Tibial artery (tissue), 4 donors: ENCODE measurements around the gene DDX3X.
"Not testable (repeated sequence)": the region's sequence is repeated elsewhere in the genome, so short reads cannot be mapped to it uniquely, and the experiment has no call there.

Source experiments
- DNase-seq, 2 donors: peaks; one replicate each; pipeline ENCODE4 v3.0.0-alpha.2; 2019
- H3K27ac ChIP-seq, 2 donors: fragments of 200-600 bp; sonication (generic) in 1 of 2; 1 replicate in 1 of 2; 2 replicates in 1 of 2; pipeline ENCODE4 v1.5.1; 2018 to 2019; ENCODE audit warnings: mild to moderate bottlenecking in 1 of 2
- H3K27me3 ChIP-seq, 2 donors: fragments of 200-600 bp; sonication (generic) in 1 of 2; one replicate each; pipeline versions ENCODE4 v1.5.1 to v1.6.0; 2016 to 2019
- H3K36me3 ChIP-seq, 3 donors: fragments of 200-600 bp; sonication (generic) in 2 of 3; one replicate each; pipeline ENCODE4 v1.5.1; 2016 to 2019; ENCODE audit warnings: mild to moderate bottlenecking in 2 of 3
- H3K4me1 ChIP-seq, 4 donors: fragments of 200-600 bp; sonication (generic) in 2 of 4; 1 replicate in 3 of 4; 2 replicates in 1 of 4; pipeline ENCODE4 v1.5.1; 2016 to 2019
- H3K4me3 ChIP-seq, 2 donors: fragments of 200-600 bp; sonication (generic) in 1 of 2; 1 replicate in 1 of 2; 2 replicates in 1 of 2; pipeline ENCODE4 v1.5.1; 2018 to 2019; ENCODE audit warnings: mild to moderate bottlenecking in 2 of 2
- H3K9me3 ChIP-seq, 3 donors: fragments of 200-600 bp; sonication (generic) in 1 of 3; one replicate each; pipeline ENCODE4 v1.5.1; 2016 to 2019
- intact Hi-C: fragments of 100-400 bp; cut with DNase I; formaldehyde crosslinking; loops from one replicate; pipeline ENCODE4 v1.15.0; 2023; ENCODE audit warnings: low total_unique reads
- TF ChIP-seq, protein P1 (sequence below), 2 experiments: fragments of 200-600 bp in 1 of 2; fragments of 450-650 bp in 1 of 2; IDR thresholded peaks; one replicate each; pipeline ENCODE4 v1.5.1; 2017 to 2019; ENCODE audit warnings: antibody characterized with exemption in 2 of 2, mild to moderate bottlenecking in 1 of 2, moderate library complexity in 1 of 2

The DDX3X gene

DNA sequence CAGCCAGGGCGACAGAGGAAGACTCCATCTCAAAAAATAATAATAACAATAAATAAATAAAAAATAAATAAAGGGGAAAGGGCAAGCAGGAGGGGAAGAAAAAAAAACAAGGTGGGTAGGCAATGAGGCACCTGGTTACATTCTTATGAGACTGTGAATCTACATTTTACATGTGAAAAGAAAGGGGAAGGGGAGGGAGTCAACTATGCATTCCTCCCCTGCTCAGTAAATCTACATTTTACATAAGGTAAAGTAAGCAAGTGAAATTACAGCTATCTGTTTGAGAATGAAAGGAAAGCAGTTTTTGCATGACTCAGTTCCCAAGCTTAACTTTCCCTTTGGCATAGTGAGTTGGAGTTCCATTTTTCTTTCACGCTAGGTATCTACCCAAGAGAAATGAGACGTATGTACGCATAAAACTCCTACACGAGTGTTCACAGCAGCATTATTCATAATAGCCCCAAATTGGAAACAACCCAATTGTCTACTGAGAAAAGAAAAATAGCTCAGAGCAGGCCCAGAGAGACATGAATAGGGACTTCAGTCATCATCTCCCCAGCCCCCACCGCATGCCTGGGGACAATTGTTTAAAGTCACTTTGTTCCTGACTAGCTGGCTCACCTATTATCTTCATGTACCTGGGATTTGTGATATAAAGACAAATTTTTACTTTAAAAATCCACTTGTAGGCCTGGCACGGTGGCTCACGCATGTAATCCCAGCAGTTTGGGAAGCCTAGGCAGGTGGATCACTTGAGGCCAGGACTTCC lies 52.4 kb downstream of the DDX3X start:
- intact Hi-C loops: no loop called here
- H3K36me3 ChIP-seq: no peaks in the 10 kb centered on the region
- no peak overlapping the region for H3K27ac ChIP-seq
- TF ChIP-seq, protein P1, sequence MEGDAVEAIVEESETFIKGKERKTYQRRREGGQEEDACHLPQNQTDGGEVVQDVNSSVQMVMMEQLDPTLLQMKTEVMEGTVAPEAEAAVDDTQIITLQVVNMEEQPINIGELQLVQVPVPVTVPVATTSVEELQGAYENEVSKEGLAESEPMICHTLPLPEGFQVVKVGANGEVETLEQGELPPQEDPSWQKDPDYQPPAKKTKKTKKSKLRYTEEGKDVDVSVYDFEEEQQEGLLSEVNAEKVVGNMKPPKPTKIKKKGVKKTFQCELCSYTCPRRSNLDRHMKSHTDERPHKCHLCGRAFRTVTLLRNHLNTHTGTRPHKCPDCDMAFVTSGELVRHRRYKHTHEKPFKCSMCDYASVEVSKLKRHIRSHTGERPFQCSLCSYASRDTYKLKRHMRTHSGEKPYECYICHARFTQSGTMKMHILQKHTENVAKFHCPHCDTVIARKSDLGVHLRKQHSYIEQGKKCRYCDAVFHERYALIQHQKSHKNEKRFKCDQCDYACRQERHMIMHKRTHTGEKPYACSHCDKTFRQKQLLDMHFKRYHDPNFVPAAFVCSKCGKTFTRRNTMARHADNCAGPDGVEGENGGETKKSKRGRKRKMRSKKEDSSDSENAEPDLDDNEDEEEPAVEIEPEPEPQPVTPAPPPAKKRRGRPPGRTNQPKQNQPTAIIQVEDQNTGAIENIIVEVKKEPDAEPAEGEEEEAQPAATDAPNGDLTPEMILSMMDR (IDR thresholded peaks at IDR 0.05): no peak
- no peak overlapping the region for H3K4me3 ChIP-seq
- H3K27me3 ChIP-seq: no peaks in the 10 kb centered on the region
- H3K4me1 ChIP-seq: no peaks in the 10 kb centered on the region
- no peak for DNase-seq
- H3K9me3 ChIP-seq: no peaks in the 10 kb centered on the region

DNA sequence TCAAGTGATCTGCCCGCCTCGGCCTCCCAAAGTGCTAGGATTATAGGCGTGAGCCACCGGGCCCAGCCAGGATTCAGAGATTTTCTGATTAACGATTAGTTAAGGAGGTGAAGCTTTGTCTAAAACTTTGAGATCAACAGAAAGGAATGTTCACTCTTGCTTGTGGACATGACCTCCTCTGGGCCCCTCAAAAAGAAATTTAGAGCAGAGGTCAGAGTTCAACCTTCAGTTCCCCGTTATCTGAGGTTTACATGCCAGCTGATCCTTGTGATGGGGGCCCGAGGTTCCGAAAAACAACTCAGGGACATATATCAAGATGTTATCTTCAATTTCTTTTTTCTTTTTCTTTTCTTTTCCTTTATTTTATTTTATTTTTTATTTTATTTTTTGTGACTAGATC lies 54.6 kb downstream of the DDX3X start:
- Histone ChIP-seq H3K9me3 (no peaks in the 10 kb centered on the region), H3K4me3 (no peak overlapping the region), H3K27me3 (no peaks in the 10 kb centered on the region), H3K36me3 (no peaks in the 10 kb centered on the region), H3K4me1 (no peaks in the 10 kb centered on the region), H3K27ac (no peak overlapping the region)
- intact Hi-C loops: no loop called here
- TF ChIP-seq, protein P1 (IDR thresholded peaks at IDR 0.05): no peak
- DNase-seq: no peak

DNA sequence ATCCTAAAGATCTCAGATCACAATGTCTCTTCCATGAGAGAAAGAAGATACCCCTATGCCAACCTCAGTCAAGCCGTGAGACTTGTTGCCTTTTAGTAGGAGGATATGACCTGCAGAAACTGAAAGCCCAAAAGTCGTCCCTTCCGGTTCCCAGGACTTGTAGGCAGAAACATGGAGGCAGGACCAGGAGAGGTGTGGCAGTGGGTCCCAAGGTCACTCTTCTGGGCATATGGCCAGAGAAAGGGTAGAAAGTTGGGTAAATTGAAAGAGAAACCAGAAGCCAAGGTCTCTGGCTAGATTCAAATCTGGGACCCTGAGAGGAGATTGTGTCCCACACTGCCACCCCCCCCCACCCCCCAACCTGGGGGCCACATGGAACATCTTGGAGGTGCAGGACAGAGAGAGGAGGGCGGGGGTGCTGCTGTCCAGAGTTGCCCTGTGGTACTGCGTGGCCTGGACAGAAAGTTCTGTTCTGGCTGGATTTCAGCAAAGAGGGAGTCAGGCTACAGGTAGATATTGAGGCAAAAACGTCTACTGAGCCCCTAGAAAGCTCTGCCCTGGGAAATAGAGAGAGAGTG lies 55.4 kb downstream of the DDX3X start:
- Histone ChIP-seq H3K4me1 (no peaks in the 10 kb centered on the region), H3K9me3 (no peaks in the 10 kb centered on the region), H3K4me3 (no peak overlapping the region), H3K27me3 (no peaks in the 10 kb centered on the region), H3K36me3 (no peaks in the 10 kb centered on the region), H3K27ac (no peak overlapping the region)
- no peak for DNase-seq
- TF ChIP-seq, protein P1 (IDR thresholded peaks at IDR 0.05): no peak
- intact Hi-C loops: no loop called here

DNA sequence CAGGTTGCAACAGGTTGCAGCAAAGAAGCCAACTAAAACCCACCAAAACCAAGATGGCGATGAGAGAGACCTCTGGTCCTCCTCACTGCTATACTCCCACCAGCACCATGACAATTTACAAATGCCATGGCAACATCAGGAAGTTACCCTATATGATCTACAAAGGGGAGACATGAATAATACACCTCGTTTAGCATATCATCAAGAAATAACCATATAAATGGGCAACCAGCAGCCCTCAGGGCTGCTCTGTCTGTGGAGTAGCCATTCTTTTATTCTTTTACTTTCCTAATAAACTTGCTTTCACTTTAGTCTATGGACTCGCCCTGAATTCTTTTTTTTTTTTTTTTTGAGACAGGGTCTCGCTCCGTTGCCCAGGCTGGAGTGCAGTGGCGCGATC lies 56.6 kb downstream of the DDX3X start:
- intact Hi-C loops, H3K27me3 ChIP-seq, H3K9me3 ChIP-seq, H3K36me3 ChIP-seq, H3K27ac ChIP-seq, H3K4me1 ChIP-seq, H3K4me3 ChIP-seq, DNase-seq: not testable (repeated sequence)

DNA sequence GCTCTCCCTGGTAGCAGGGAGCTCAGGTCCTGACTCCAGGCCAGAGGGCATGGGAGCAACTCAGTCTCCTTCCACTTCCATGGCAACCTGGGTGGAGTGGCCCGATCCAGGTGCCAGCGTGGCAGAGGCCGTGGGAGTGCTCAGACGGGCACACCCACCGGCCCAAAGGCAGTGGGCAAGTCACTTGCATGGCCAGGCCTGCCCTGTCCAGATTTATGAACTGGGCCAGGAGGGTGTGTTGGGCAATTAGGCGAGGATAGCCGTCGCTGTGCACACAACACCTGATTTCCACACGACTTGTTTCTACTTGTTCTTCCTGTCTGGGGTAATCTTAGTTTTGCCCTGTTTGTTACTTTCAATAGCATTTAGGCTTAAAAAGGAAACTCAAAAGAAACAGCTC lies 57.6 kb downstream of the DDX3X start:
- Histone ChIP-seq H3K27me3 (no peaks in the 10 kb centered on the region), H3K9me3 (peaks cover 0 to under 1% (median 0%) of the 10 kb centered on the region in 3 donors), H3K27ac (no peak overlapping the region), H3K4me1 (no peaks in the 10 kb centered on the region), H3K36me3 (no peaks in the 10 kb centered on the region), H3K4me3 (no peak overlapping the region)
- TF ChIP-seq, protein P1 (IDR thresholded peaks at IDR 0.05): no peak
- intact Hi-C loops: no loop called here
- DNase-seq: no peak

DNA sequence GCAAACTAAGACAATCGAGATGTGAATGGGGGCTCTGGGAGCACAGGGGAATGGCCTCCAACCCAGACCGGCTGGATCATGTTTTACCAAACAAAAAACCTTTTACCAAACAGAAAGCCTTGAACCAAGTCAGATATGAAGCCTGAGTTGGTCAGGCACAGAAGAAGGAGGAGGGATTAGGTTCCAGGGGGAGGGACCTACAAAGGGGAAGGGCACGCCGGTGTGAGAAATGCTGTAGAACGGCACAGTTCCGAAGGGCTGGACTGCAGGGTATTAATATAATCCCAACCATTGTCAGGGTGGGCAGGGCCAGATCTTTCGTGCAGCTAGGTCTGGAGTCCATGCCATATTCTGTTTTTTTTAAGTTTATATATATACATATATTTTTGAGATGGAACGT lies 60.3 kb downstream of the DDX3X start:
- Histone ChIP-seq H3K9me3 (peaks cover 0 to 13% (median 10%) of the 10 kb centered on the region in 3 donors), H3K27ac (no peak overlapping the region), H3K27me3 (no peaks in the 10 kb centered on the region), H3K36me3 (no peaks in the 10 kb centered on the region), H3K4me3 (no peak overlapping the region), H3K4me1 (no peaks in the 10 kb centered on the region)
- intact Hi-C loops: no loop called here
- TF ChIP-seq, protein P1 (IDR thresholded peaks at IDR 0.05): no peak
- DNase-seq: no peak
